HL-60 (cell line): Measurements from ENCODE around the gene LAX1.
"Not testable (repeated sequence)": the region's sequence is repeated elsewhere in the genome, so short reads cannot be mapped to it uniquely, and the experiment has no call there.

Experiments
- DNase-seq, 2 experiments: peaks; one replicate each; pipeline ENCODE4 v3.0.0-alpha.2; 2010 to 2020; ENCODE audit warnings: low read depth in 1 of 2, low spot score in 1 of 2
- H3K27ac ChIP-seq: fragments of 250-450 bp; sonication (Bioruptor Pico); replicated peaks from 2 replicates; pipeline ENCODE4 v1.5.1; 2020; ENCODE audit warnings: mild to moderate bottlenecking, moderate library complexity
- H3K27me3 ChIP-seq: fragments of 250-450 bp; sonication (Bioruptor Pico); 2 replicates; pipeline ENCODE4 v1.5.1; 2021; ENCODE audit warnings: mild to moderate bottlenecking, moderate library complexity; ENCODE audit not compliant: insufficient read depth, poor library complexity, severe bottlenecking
- H3K4me3 ChIP-seq: replicated peaks from 2 replicates; pipeline ENCODE4 v1.5.1; 2011; ENCODE audit warnings: mild to moderate bottlenecking, control low read depth, low read length; ENCODE audit not compliant: insufficient read depth
- CTCF ChIP-seq: IDR thresholded peaks from one replicate; pipeline ENCODE4 v1.5.1; 2011; ENCODE audit warnings: low read length, control low read depth, inconsistent platforms; ENCODE audit not compliant: insufficient read depth
- GABPA ChIP-seq: IDR thresholded peaks from 2 replicates; pipeline ENCODE4 v1.6.1; 2012; ENCODE audit warnings: low read depth
- POLR2AphosphoS5 ChIP-seq: IDR thresholded peaks from 2 replicates; pipeline ENCODE4 v1.6.1; 2012; ENCODE audit warnings: low read depth
- REST ChIP-seq: IDR thresholded peaks from 2 replicates; pipeline ENCODE4 v1.6.1; 2012; ENCODE audit warnings: low read depth; ENCODE audit not compliant: insufficient replicate concordance
- SPI1 ChIP-seq: IDR thresholded peaks from 2 replicates; pipeline ENCODE4 v1.6.1; 2012; ENCODE audit warnings: low read depth, mild to moderate bottlenecking, borderline replicate concordance

LAX1 gene

GRCh38 chr1:203754455-203754864 lies 10.5 kb upstream of the LAX1 start:
- Histone ChIP-seq H3K27ac (no peak overlapping the region), H3K27me3 (no peaks in the 10 kb centered on the region), H3K4me3 (no peak overlapping the region)
- TF ChIP-seq CTCF = no peak
- TF ChIP-seq SPI1 = no peak
- TF ChIP-seq POLR2AphosphoS5 = no peak
- TF ChIP-seq REST = no peak
- TF ChIP-seq GABPA = no peak
- DNase-seq = no peak

- TF ChIP-seq GABPA (no peak), POLR2AphosphoS5 (no peak), CTCF (no peak), REST (no peak), SPI1 (no peak)
- no peaks in the 10 kb centered on the region for H3K27me3 ChIP-seq
- no peak for DNase-seq
- H3K4me3 ChIP-seq = no peak overlapping the region
- H3K27ac ChIP-seq = no peak overlapping the region
Observed at GRCh38 chr1:203756036-203756435, 8.9 kb upstream of the LAX1 start.

- not testable (repeated sequence) for H3K4me3 ChIP-seq, H3K27ac ChIP-seq, H3K27me3 ChIP-seq, DNase-seq
Observed at GRCh38 chr1:203758749-203759148, 6.2 kb upstream of the LAX1 start.

- TF ChIP-seq SPI1 = no peak
- TF ChIP-seq CTCF = no peak
- TF ChIP-seq REST = no peak
- TF ChIP-seq GABPA = no peak
- no peak for TF ChIP-seq POLR2AphosphoS5
- no peak overlapping the region for H3K27ac ChIP-seq
- no peaks in the 10 kb centered on the region for H3K27me3 ChIP-seq
- H3K4me3 ChIP-seq = no peak overlapping the region
- no peak for DNase-seq
Observed at GRCh38 chr1:203760506-203760905, 4.5 kb upstream of the LAX1 start.

GRCh38 chr1:203761958-203762357 lies 3.0 kb upstream of the LAX1 start:
- DNase-seq, H3K4me3 ChIP-seq, H3K27ac ChIP-seq, H3K27me3 ChIP-seq: not testable (repeated sequence)
